ENCODE results near the gene CCT2.

Gene CCT2

DNA sequence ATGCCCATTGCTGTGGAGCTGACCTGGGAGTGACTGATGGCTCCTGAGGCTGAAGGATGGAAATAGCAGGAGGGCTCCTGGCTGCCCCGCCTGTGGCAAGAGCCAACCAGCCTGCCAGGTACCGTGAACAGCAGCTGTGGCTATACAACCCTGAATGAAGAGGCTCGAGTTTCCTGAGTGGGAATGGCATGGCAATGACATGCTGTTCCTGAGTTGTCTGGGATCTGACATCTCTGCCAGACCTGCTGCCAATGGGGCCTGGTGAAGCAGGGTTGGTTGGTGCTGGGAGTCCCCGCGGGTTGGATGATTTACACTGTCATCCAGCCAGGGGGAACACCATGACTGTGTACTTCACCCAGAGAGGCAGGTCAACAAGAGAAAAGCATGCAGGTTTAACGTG, 57.3 kb downstream of the CCT2 start:
- DNase-seq (ENCODE audit: low read depth), result no peak

DNA sequence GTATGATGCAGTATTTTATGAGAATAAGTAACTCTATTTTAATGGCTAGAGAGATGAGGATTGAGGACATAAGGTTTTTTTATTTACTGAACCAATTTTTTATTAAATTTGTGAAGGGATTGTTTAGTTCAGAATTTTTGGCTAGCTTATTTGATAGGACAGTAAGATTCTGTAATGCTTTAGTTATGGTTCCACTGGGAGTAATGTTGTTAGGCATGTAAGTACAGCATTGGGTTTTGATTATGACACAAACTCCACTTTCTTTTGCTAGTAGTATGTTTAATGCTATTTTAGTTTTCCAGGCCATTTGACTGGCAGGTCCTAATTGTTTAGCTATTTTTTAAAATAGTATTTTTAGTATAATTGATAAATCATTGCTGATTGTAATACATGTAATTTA, 59.3 kb downstream of the CCT2 start:
- DNase-seq (ENCODE audit: low read depth), result no peak

- no peak for DNase-seq (ENCODE audit: low read depth)
These were observed 59.8 kb downstream of the CCT2 start for GRCh38 chr12:69645031-69645430.

DNA sequence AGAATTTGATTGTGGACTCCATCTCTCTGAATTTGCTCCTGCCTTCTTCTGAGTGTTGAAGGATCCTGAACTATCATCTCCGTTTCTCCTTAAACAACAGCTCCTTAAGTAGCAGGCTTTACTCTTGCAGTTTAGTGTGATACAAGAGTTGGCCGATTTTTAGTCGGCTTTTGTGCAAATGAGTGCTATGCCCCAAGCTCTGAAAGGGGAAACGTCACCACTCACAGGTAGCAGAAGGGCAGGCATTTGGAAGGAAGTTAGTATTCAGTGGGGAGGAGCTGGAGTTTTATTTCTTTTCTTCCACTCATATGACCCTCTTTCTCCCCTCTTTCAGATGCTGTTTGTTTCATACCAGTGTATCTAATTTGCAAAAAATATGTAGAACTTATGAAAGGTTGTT, 61.9 kb downstream of the CCT2 start:
- DNase-seq (ENCODE audit: low read depth), result no peak

DNA sequence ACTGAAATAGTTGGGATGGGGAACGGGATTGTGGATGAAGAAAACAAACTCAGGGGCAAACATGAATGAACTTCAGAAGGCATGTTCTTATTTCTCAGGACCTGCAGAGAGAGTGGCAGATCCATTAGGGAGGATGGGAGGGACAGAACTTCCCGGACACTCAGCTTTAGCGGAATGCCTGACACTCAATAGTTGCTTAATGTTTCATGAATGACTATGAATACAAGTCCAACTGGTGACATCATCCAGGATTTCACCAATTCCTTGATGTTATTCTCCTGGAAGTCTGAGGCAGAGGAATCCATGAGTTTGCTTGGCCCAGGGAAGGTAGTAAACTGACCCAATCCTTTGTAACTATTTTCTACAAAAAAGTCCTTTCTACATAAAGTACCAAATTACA, 63.2 kb downstream of the CCT2 start:
- no peak for DNase-seq (ENCODE audit: low read depth)

GRCh38 chr12:69649529-69649928, 64.3 kb downstream of the CCT2 start:
- no peak for DNase-seq (ENCODE audit: low read depth)

Data from activated gamma-delta T cell treated with anti-CD3 and anti-CD28 coated beads, Interleukin-2, amount 50 U/mL, for 16 hours (primary cell).